SW 1271 (cell line): ENCODE measurements around the gene SUSD6.
"Not testable (repeated sequence)": the region's sequence is repeated elsewhere in the genome, so short reads cannot be mapped to it uniquely, and the experiment has no call there.

Source experiments
- DNase-seq, 2 experiments: peaks; one replicate each; lab custom pipeline; 2025; lab: John Stamatoyannopoulos, UW

SUSD6 gene

DNA sequence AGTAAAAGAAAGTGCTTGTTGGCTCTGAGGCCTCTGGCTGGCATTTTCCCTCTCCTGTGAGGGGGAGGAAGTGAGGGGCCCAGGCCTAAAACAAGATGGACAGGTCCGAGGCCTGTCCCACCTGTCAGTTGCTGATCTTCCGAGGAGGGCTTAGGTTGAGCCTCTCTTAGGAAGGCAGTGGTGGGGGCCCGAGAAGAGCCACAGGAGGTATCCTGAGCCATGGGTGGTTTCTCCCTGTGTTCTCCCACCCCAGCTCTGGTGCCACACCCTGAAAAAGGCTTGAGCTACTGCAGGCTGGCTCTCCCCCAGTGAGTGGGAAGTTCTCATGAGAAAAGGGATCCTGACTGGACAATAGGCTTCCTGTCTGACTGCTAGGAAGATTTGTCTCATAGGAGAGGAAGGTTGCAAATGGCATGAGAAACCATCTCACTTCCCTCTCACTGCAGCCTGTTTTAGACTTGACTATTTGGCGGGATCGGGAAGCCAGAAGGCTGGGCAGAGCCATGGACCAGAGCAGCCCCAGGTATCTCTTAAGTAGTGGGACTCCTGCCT lies 83.4 kb downstream of the SUSD6 start:
- no peak for DNase-seq

GRCh38 chr14:69695322-69696203 lies 84.2 kb downstream of the SUSD6 start:
- DNase-seq: no peak

GRCh38 chr14:69696204-69696527 lies 84.8 kb downstream of the SUSD6 start:
- no peak for DNase-seq

DNA sequence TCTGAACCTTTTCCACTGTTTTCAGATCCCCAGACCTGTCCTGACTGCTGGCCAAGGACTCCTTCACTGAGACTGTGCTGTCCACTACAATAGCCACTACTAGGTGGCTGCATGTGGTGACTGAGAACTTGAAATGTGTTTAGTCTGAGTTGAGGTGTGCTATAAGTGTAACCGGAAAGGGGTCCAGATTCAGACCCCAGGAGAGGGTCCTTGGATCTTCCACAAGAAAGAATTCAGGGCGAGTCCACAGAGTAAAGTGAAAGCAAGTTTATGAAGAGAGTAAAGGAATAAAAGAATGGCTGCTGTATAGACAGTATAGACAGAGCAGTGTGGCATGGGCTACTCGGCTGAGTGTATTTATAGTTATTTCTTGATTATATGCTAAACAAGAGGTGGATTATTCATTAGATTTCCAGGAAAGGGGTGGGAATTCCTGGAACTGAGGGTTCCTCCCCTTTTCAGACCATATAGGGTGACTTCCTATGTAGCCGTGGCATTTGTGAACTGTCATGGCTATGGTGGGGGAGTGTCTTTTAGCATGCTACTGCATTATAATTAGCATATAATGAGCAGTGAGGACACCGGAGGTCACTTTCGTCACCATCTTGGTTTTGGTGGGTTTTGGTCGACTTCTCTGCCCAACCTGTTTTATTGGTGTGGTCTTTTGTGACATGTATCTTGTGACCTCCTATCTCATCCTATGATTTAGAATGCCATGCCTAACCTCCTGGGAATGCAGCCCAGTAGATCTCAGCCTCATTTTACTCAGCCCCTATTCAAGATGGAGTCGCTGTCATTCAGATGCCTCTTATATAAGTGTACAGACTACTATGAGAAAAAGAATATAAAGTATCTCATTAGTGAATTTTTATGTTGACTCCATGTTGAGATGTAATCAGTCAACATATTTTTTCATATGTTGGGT lies 85.5 kb downstream of the SUSD6 start:
- no peak for DNase-seq

DNA sequence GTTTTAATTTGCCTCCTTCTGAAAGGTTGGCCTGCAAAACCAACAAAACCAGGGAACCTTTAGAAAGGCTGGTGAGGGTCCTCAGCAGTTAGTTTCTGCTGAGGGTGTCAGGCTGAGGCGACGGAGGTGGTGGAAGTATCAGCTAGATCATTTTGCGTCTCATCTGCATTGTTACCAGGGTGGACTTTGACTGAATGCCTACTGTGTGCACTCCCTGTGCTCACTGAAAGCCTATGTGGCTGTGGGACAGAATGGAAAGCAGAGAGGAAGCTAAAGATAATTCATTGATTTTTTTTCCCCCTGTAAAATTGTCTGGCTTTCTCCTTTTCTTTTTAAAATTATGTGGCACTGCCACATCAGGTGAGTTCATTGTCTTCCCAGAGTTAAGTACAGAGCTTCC lies 87.2 kb downstream of the SUSD6 start:
- no peak for DNase-seq

- not testable (repeated sequence) for DNase-seq
Observed at GRCh38 chr14:69699243-69699642, 87.8 kb downstream of the SUSD6 start.

- DNase-seq: no peak
Observed at GRCh38 chr14:69699748-69700303, 88.4 kb downstream of the SUSD6 start.

DNA sequence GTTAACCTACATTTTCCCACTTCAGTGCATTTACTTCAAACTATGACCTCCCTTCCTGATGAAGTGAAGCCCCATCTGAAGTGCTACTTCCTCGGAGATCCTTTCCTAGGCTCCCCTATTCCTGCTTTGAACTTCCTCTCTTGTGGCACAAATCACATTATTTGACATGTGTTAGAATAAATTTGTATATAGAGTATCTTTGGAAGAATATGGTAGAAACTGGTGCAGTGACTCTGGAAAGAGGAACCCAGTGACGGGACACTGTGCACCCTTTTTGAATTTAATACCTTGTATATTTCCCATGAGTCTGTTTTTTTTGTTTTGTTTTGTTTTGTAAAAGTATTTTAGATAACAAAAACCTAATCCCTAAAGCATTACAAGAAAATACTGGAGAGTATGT lies 89.2 kb downstream of the SUSD6 start:
- DNase-seq: no peak

- no peak for DNase-seq
Observed at GRCh38 chr14:69701291-69701690, 89.9 kb downstream of the SUSD6 start.

GRCh38 chr14:69701857-69702256 lies 90.5 kb downstream of the SUSD6 start:
- no peak for DNase-seq

DNA sequence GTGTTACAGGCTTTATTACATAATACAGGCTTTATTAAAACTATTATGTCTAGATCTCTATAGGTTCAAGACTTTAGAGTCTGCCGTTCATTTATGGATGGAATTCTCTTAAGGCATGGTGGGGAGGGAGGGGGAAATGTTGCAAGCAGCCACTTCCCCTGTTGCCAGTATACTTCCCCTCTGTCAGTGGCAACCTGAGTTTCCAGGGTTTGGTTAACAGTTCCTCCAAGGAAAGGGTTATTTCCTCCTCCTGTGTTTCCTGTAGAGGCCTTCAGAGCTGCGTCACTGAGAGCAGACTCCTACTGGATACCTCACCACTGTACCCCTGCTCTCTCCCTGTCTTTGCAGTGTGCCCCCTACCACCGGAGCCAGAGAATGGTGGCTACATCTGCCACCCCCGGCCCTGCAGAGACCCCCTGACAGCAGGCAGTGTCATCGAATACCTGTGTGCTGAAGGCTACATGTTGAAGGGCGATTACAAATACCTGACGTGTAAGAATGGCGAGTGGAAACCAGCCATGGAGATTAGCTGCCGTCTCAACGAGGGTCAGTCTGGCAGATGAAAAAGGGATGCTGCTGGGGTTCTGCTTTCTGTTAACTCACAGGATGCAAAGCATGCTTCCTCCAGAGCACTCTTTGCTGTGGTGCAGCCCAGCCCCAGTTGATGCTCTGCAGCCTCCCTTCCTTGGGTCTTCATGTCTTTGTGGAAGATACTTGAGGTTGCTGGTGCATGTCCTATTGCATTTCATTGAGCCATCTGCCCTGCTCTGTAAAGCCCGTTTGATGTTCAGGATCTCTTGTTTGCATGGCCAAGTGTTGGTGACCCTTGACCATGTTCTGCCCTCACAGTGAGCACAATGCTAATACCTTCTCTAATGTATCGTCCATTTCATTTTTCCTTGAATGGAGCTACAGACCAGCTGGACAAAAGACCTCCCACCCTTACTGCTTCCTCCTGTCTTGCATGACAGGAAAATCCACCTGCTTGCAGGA lies 91.9 kb downstream of the SUSD6 start:
- no peak for DNase-seq

DNA sequence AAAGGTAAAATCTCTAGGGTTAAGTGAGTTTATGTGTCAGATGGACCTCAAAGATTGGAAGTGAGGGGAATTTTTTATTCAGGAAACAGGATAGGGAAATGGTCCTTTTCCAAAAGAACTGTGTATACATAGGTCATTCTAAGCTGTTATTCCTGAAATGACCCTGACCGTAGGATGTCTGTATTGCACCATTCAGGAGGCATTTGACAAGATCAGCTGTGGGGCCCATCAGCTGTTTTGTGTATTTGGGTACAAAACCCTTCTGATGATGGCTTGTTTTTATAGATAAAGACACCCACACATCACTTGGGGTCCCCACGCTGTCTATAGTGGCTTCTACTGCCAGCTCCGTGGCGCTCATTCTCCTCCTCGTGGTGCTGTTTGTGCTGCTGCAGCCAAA lies 92.9 kb downstream of the SUSD6 start:
- DNase-seq: no peak

DNA sequence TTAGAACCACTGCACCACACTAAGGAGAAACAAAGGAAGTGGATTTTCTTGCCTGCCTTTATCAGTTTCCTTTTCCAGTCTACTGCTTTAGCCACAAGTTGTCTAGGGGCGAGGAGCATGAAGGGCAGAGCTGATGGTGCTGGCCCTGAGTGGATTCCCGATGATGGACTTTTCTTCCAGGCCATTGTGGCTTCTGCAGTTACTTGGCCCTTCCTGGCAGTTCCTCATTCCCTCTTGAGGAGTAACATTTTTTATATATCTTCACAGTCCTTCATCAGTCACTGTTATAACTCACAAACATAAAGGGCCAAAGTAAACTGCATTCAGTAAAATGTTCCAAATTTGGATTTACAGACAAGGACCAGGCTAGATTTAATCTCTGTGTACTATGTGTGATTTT lies 94.3 kb downstream of the SUSD6 start:
- no peak for DNase-seq

GRCh38 chr14:69708049-69708448 lies 96.7 kb downstream of the SUSD6 start:
- no peak for DNase-seq

DNA sequence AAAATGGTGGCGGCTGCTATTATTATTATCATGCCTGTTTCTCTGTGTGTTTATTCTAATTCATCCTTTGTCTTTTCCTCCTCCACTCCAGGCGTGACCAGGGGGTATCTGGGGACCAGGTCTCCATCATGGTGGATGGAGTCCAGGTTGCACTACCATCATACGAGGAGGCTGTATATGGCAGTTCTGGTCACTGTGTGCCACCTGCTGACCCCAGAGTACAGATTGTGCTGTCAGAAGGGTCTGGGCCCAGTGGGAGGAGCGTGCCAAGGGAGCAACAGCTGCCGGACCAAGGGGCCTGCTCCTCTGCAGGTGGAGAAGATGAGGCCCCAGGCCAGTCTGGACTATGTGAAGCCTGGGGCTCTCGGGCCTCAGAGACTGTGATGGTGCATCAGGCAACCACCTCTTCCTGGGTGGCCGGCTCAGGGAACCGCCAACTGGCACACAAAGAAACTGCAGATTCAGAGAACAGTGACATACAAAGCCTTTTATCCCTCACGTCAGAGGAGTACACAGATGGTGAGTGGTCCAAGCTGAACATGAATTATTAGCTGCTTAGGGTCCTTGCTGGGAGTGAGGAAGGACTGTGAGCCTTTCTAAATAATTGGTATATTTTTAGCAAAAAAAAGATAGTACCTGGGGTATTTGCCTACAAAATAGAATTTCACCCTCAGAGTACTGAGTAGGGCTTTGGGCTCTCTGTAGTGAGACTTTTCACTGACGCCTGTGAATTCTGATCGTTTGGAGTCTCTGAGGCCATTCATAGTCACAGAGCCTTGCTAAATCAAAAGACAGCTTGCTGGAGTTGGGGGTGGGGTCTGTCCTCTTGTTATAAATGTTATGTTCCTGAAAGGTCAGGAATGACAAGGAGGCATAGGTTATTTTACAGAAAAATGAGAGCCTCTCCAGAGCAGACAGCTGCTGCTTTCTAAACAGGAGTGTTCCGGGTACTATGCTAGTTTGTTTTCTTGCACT lies 97.5 kb downstream of the SUSD6 start:
- peak in 1 of 2 experiments; percentile 17 for DNase-seq

DNA sequence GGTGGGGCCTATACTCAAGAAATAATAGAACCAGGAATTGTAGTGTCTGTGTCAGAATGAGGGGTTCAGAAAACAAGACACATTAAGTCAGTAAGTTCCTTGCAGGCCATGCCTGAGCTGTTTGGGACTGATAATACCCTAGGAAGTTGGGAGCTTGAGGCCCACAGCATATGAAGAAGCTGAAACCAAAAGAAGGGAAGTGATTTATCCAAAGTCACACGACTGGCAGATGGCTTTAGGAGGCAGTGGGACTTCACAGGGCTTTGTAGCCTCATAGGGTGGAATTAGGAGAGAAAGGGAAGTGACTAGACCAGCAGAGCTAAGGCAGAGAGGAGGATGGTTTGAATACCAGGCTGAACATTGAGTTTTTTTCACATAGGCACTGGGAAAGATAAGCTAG lies 99.0 kb downstream of the SUSD6 start:
- no peak for DNase-seq

DNA sequence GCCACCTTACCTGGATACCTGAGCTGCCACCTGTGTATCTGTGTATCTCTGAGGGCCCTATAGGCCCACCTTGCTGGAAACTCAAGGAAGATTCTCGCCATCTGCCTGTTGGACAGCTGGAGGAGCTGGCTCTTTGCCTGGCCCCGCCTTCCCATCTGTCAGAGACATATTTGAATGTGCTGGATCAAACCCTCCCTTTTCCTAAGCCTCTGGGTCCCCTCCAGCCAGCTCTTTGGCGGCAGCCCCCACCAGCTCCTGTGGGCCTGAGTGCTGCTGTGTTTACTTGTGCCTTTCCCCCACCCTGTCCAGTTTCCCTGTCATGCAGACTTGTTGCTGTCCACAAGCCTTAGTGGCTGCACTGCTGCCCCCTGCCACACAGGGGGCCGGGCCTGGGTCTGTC lies 99.7 kb downstream of the SUSD6 start:
- no peak for DNase-seq

DNA sequence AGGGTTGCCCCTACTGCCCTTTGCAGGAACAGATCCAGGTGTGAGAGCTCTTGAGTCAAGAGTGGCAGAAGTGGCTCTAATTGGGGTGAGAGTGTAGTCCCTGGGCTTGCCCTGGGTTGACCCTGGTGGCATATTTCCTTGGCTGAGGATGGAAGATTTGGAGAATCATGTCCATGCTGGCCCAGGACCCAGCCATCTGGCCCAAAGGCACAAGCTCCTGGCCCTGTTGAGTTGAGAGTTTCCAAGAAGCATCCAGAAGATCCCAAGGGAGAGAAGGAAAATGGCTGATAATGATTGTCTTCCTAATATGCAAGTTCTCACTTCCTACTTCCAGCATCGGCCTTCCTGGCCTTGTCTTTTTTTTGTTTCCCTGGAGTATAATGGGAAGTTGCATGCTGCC lies 100.1 kb downstream of the SUSD6 start:
- DNase-seq: no peak

DNA sequence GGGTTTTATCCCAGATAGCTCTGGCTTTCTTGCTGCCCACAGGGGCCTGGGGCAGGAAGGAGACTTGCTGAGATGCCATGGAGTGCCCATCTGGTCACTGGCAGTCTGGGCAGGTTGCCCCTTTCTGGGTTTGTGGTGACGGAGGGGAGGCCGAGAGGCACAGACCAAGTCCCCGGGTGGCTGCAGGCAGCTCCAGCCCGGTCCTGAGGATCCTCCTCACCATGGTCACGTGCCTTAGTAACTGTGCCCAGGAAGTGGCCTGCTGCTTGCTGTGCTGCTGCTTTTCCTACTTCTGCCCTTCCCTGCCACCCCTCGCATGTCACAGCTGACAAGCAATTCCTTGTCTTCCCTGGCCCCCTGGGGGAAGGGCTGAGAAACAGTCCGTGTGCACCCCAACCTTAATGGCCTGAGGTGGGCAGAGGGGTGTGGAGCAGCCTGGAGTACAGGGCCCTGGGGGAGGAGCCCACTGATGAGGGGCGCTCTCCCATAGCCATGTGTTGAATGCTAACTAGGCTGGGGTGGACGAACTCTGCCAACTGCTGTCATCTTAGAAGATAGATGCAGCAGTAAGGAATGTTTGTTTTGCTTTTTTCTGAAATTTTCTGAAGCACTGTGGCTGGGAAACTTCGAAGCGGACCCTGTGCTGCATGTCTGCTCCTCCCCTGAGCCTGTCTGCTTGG lies 100.6 kb downstream of the SUSD6 start:
- DNase-seq: no peak
